Measurements from ENCODE around the gene DGKD.

DNA sequence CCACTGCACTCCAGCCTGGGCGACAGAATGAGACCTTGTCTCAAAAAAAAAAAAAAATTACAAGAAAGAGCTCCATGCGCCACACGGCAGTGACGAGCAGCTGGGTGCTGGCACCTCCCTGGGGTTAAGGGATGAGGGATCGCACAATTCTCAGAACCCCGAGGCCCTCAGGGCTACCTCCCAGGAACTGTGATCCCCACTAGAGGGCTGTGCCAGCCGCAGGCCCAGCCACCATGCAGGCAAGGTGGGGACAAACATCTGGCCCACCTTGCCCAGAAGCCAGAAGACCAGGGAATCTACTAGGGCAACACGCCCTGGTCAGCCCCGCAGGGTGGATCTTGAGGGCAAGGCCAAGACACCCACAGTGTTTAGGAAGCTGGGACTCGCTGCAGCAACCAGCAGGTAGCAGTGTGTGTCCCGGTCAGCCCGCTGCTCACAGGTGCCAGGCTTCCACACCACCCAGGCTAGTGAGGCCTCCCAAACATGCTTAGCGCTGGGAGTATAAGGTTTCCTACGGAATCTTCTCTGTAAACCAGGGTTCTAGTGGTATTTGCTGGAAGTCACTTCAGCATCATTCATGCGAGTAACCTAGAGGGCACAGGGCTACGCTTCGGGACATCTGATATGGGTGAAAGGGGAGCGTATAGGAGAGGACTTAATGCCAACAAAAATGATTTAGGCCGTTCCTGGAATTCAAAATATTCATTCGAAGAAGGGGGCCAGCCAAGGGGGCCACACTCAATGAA lies 39.9 kb upstream of the DGKD start:
- TF ChIP-seq, protein P1, sequence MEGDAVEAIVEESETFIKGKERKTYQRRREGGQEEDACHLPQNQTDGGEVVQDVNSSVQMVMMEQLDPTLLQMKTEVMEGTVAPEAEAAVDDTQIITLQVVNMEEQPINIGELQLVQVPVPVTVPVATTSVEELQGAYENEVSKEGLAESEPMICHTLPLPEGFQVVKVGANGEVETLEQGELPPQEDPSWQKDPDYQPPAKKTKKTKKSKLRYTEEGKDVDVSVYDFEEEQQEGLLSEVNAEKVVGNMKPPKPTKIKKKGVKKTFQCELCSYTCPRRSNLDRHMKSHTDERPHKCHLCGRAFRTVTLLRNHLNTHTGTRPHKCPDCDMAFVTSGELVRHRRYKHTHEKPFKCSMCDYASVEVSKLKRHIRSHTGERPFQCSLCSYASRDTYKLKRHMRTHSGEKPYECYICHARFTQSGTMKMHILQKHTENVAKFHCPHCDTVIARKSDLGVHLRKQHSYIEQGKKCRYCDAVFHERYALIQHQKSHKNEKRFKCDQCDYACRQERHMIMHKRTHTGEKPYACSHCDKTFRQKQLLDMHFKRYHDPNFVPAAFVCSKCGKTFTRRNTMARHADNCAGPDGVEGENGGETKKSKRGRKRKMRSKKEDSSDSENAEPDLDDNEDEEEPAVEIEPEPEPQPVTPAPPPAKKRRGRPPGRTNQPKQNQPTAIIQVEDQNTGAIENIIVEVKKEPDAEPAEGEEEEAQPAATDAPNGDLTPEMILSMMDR (IDR thresholded peaks at IDR 0.05; ENCODE audit: low read length): no peak
- no peak for TF ChIP-seq EZH2 (optimal IDR thresholded peaks at IDR 0.05; ENCODE audit: low read depth, low read length)

All from MM.1S (cell line).